HepG2 (cell line): ENCODE results near the gene MYO7B. TPM values are rescaled to one million over a fixed set of nuclear protein-coding genes. Genes with fewer than 3 reads are reported as not detected.

Source experiments
- ATAC-seq: fragments of 200-7000 bp; cut with Tn5 transposase; 3 replicates; pipeline ENCODE4 v1.9.1; 2020; ENCODE audit warnings: mild to moderate bottlenecking, moderate library complexity
- BruUV-seq: library from RNA; stranded (reverse); fragments of 400-500 nt; replicated peaks from 2 replicates; lab custom pipeline; 2021; lab: Mats Ljungman, UMichigan
- CTCF ChIA-PET: fragments of 300-600 bp; formaldehyde crosslinking; extraction: SDS; loops from one replicate; lab custom pipeline; 2021; ENCODE audit warnings: low total read pairs, inconsistent platforms, low intra/inter-chr PET ratio; lab: Yijun Ruan, JAX
- POLR2A ChIA-PET: fragments of 350-600 bp; sonication (Branson Sonifier 250); formaldehyde crosslinking; loops from one replicate; lab custom pipeline; 2020; ENCODE audit warnings: antibody characterized with exemption, inconsistent platforms; lab: Yijun Ruan, JAX
- DNase-seq: peaks from one replicate; pipeline ENCODE4 v3.0.0-alpha.2; 2015; ENCODE audit warnings: low spot score
- FAIRE-seq: peaks from 3 replicates; lab custom pipeline; 2011; peaks lifted over from hg19 to GRCh38; lab: Jason Lieb, UNC
- H2AFZ ChIP-seq: one replicate; pipeline ENCODE4 v1.6.1; 2011; ENCODE audit warnings: low read length, inconsistent platforms
- H3K27ac ChIP-seq: fragments of 300-600 bp; 3 replicates; pipeline ENCODE4 v1.8.0; 2011; ENCODE audit warnings: mixed run types, mild to moderate bottlenecking, mixed read lengths, low read length, inconsistent platforms; ENCODE audit not compliant: insufficient read depth; ENCODE audit errors: extremely low read length
- H3K27me3 ChIP-seq, 2 experiments: fragments of 200-600 bp in 1 of 2; 2 replicates in 1 of 2; 3 replicates in 1 of 2; pipeline versions ENCODE4 v1.6.0 to v1.8.0; 2011; ENCODE audit warnings: low read length in 2 of 2, mild to moderate bottlenecking in 2 of 2, moderate library complexity in 2 of 2, inconsistent platforms in 1 of 2; ENCODE audit not compliant: insufficient read depth in 2 of 2, control insufficient read depth in 1 of 2
- H3K36me3 ChIP-seq, 2 experiments: fragments of 200-600 bp in 1 of 2; replicated peaks in 1 of 2; 2 replicates in 1 of 2; 3 replicates in 1 of 2; pipeline versions ENCODE4 v1.5.1 to v1.8.0; 2011; ENCODE audit warnings: low read length in 2 of 2, inconsistent platforms in 1 of 2; ENCODE audit not compliant: insufficient read depth in 2 of 2, control insufficient read depth in 1 of 2
- H3K4me1 ChIP-seq: 2 replicates; pipeline ENCODE4 v1.5.1; 2012; ENCODE audit warnings: low read length, inconsistent platforms; ENCODE audit not compliant: insufficient read depth
- H3K4me2 ChIP-seq: 2 replicates; pipeline ENCODE4 v1.6.0; 2011; ENCODE audit warnings: low read depth, low read length, inconsistent platforms
- H3K4me3 ChIP-seq, 3 experiments: fragments of 200-600 bp in 1 of 3; sonication (generic), shearing (Covaris generic) in 1 of 3; replicated peaks in 1 of 3; 2 replicates each; pipeline ENCODE4 v1.5.1; 2011 to 2016; ENCODE audit warnings: low read length in 3 of 3, inconsistent platforms in 2 of 3, low read depth in 2 of 3, mild to moderate bottlenecking in 2 of 3, control low read depth in 1 of 3, mixed read lengths in 1 of 3; ENCODE audit not compliant: insufficient read depth in 1 of 3
- H3K79me2 ChIP-seq: one replicate; pipeline ENCODE4 v1.6.1; 2011; ENCODE audit warnings: low read length, inconsistent platforms; ENCODE audit not compliant: insufficient read depth
- H3K9ac ChIP-seq: 2 replicates; pipeline ENCODE4 v1.6.0; 2011; ENCODE audit warnings: mild to moderate bottlenecking, low read depth, low read length, inconsistent platforms; ENCODE audit not compliant: insufficient read depth
- H3K9me3 ChIP-seq: 2 replicates; pipeline ENCODE4 v1.5.1; 2012; ENCODE audit warnings: mild to moderate bottlenecking, low read length
- H4K20me1 ChIP-seq: 2 replicates; pipeline ENCODE4 v1.6.0; 2011; ENCODE audit warnings: inconsistent platforms, mild to moderate bottlenecking, low read length, moderate library complexity; ENCODE audit not compliant: insufficient read depth
- AHR ChIP-seq: IDR thresholded peaks from 2 replicates; pipeline ENCODE4 v1.6.1; 2018; ENCODE audit warnings: missing genetic modification reagents, missing compliant biosample characterization
- CEBPB ChIP-seq: IDR thresholded peaks from 2 replicates; pipeline ENCODE4 v1.6.1; 2011; ENCODE audit warnings: low read depth, low read length, improper control_type of control experiment, borderline replicate concordance
- CREB1 ChIP-seq, 2 experiments: fragments of 450-650 bp in 1 of 2; IDR thresholded peaks; 2 replicates each; pipeline ENCODE4 v1.6.1; 2016 to 2017; ENCODE audit warnings: control low read depth in 1 of 2, mild to moderate bottlenecking in 1 of 2, missing compliant biosample characterization in 1 of 2, missing genetic modification characterization in 1 of 2
- NFE2 ChIP-seq: sonication (generic); formaldehyde crosslinking; IDR thresholded peaks from 2 replicates; pipeline ENCODE4 v1.4.0; 2020; ENCODE audit warnings: missing genetic modification reagents
- POGZ ChIP-seq: sonication (generic); formaldehyde crosslinking; IDR thresholded peaks from 2 replicates; pipeline ENCODE4 v1.4.0; 2020; ENCODE audit warnings: mild to moderate bottlenecking, missing genetic modification reagents
- POLR2A ChIP-seq, 2 experiments: IDR thresholded peaks; 2 replicates each; pipeline ENCODE4 v1.6.1; 2011; ENCODE audit warnings: low read depth in 2 of 2, low read length in 2 of 2, mild to moderate bottlenecking in 1 of 2, moderate library complexity in 1 of 2; ENCODE audit not compliant: insufficient read depth in 1 of 2
- RARA ChIP-seq: IDR thresholded peaks from 2 replicates; pipeline ENCODE4 v1.6.1; 2016; ENCODE audit warnings: missing genetic modification reagents, missing compliant biosample characterization
- RORA ChIP-seq: sonication (generic); formaldehyde crosslinking; IDR thresholded peaks from 2 replicates; pipeline ENCODE4 v1.5.0; 2020; ENCODE audit warnings: mild to moderate bottlenecking, missing genetic modification reagents, moderate library complexity
- RXRB ChIP-seq: IDR thresholded peaks from 2 replicates; pipeline ENCODE4 v1.6.1; 2016; ENCODE audit warnings: borderline replicate concordance, missing genetic modification reagents, missing compliant biosample characterization
- ZKSCAN5 ChIP-seq: sonication (generic); formaldehyde crosslinking; IDR thresholded peaks from 2 replicates; pipeline ENCODE4 v1.5.1; 2020; ENCODE audit warnings: mild to moderate bottlenecking, missing genetic modification reagents
- ZNF124 ChIP-seq: sonication (generic); formaldehyde crosslinking; IDR thresholded peaks from 2 replicates; pipeline ENCODE4 v1.4.0; 2020; ENCODE audit warnings: missing genetic modification reagents
- ZNF383 ChIP-seq: sonication (generic); formaldehyde crosslinking; IDR thresholded peaks from 2 replicates; pipeline ENCODE4 v1.4.0; 2020; ENCODE audit warnings: missing genetic modification reagents, mild to moderate bottlenecking, borderline replicate concordance
- ZSCAN21 ChIP-seq: sonication (generic); formaldehyde crosslinking; IDR thresholded peaks from 2 replicates; pipeline ENCODE4 v1.8.0; 2022; ENCODE audit warnings: mild to moderate bottlenecking, missing genetic modification reagents, moderate library complexity, borderline replicate concordance
- WGBS: methylation state at CpG from one replicate; pipeline ENCODE4 v1.1.6; 2017; ENCODE audit warnings: low lambda C conversion rate; 5-methylcytosine and 5-hydroxymethylcytosine counted together
- in situ Hi-C: cut with HindIII; loops from 2 replicates; pipeline ENCODE4 v1.10.0; 2017; ENCODE audit warnings: low pct_unique_long_range_greater_than_20kb; ENCODE audit not compliant: extremely low pct_ligation_motif_present
- intact Hi-C: fragments of 100-400 bp; cut with micrococcal nuclease; formaldehyde crosslinking; loops from one replicate; pipeline ENCODE4 v1.10.0; 2022; ENCODE audit not compliant: unreplicated experiment
- polyA plus RNA-seq, 8 experiments: library from polyadenylated mRNA; depleted of rRNA in 3 of 8; stranded (reverse) in 7 of 8; unstranded in 1 of 8; fragments of >200 nt; fragmentation: Illumina TruSeq in 4 of 8; extraction: Trizol in 4 of 8; gene quantifications; 2 replicates each; pipeline versions ENCODE4 v1.2.1 to v1.2.3, GENCODE V29; 2011 to 2016; ENCODE audit warnings: low read depth in 4 of 8, missing spikeins in 1 of 8, mixed read lengths in 1 of 8; ENCODE audit not compliant: insufficient read depth in 1 of 8
- total RNA-seq, 5 experiments: library from RNA; depleted of rRNA; stranded (reverse); fragments of >200 nt; fragmentation: Illumina TruSeq; extraction: Trizol; gene quantifications; 2 replicates each; pipeline ENCODE4 v1.2.3, GENCODE V29; 2016; ENCODE audit warnings: low read depth in 1 of 5
- TF ChIP-seq, protein P1 (sequence below): sonication (generic); formaldehyde crosslinking; IDR thresholded peaks from 2 replicates; pipeline ENCODE4 v1.5.0; 2020; ENCODE audit warnings: mild to moderate bottlenecking, missing genetic modification reagents, moderate library complexity
- TF ChIP-seq, protein P2 (sequence below): IDR thresholded peaks from 2 replicates; pipeline ENCODE4 v1.6.1; 2016; ENCODE audit warnings: control low read depth

MYO7B gene
- total and polyA plus RNA-seq, 2 of the 13 experiments (the other 11 are each of a cell fraction or from before 2014, with no cell fraction given): not detected

DNA sequence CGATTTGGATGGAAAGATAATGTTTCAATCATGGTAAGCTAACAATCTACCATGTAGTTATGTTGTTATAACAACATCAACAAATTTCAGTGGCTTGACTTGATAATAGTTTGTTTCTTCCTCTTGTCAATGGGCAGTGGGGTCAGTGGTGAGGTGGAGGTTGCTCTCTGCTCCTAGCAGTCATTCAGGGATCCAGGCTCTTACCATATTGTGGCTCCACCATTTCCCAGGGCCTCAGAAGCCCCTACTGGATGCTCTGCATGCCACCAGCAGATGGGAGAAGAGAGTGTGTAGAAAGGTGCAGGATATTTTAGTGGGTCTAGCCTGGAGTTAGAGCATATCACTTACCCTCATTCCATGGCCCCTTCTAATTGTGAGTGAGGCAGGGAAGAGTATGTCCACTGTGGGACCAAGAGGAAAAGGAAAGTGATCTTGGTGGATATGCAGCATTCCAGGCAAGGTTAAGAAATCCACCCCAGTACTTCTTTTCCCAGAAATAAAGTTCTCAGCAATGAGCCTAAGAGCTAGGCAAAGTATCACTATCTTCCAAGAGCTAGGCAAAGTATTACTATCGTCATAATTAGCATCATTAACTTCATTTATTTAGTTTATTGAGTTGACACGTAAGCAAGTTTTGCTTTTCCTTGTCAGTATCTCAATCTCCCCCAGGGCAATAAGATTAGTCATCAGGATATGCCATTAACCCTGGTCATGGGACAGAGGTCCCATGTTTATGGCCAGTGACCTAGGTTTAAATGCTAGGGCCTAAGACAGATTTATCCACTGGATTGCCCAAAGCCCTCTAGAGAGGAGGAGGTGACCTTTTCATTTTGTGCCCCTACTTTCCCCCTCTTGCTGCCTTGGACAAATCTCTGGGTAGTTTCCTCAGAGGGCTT lies 5.0 kb upstream of the MYO7B start:
- DNase-seq (no peak), ATAC-seq (no peak), FAIRE-seq (no peak)
- Histone ChIP-seq H3K4me3 (no peak overlapping the region), H3K4me1 (peaks cover 33% of the 10 kb centered on the region), H2AFZ (no peak overlapping the region), H3K79me2 (peaks cover 7% of the 10 kb centered on the region), H3K4me2 (no peak overlapping the region), H3K27ac (no peak overlapping the region), H4K20me1 (no peaks in the 10 kb centered on the region), H3K36me3 (no peaks in the 10 kb centered on the region), H3K9me3 (peaks cover 5% of the 10 kb centered on the region), H3K9ac (no peak overlapping the region), H3K27me3 (peaks cover 10 to 27% of the 10 kb centered on the region in 2 experiments; a peak in 4 of 5 replicates)
- in situ Hi-C loops (no loop called here), intact Hi-C loops (loop anchor here (10.0 kb wide), 1 partner anchor 114 kb away; the partner anchor contains the start of gene GPR17)
- no peak for TF ChIP-seq ZSCAN21 (CRISPR knock-in tag)
- TF ChIP-seq NFE2 (CRISPR knock-in tag): no peak
- no peak for TF ChIP-seq ZNF124 (CRISPR knock-in tag)
- peak; percentile 99; the same call in 1 of the 2 replicates for TF ChIP-seq ZNF383
- TF ChIP-seq, protein P1, sequence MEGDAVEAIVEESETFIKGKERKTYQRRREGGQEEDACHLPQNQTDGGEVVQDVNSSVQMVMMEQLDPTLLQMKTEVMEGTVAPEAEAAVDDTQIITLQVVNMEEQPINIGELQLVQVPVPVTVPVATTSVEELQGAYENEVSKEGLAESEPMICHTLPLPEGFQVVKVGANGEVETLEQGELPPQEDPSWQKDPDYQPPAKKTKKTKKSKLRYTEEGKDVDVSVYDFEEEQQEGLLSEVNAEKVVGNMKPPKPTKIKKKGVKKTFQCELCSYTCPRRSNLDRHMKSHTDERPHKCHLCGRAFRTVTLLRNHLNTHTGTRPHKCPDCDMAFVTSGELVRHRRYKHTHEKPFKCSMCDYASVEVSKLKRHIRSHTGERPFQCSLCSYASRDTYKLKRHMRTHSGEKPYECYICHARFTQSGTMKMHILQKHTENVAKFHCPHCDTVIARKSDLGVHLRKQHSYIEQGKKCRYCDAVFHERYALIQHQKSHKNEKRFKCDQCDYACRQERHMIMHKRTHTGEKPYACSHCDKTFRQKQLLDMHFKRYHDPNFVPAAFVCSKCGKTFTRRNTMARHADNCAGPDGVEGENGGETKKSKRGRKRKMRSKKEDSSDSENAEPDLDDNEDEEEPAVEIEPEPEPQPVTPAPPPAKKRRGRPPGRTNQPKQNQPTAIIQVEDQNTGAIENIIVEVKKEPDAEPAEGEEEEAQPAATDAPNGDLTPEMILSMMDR (CRISPR knock-in tag): peak; percentile 20
- TF ChIP-seq RARA: no peak
- no peak for TF ChIP-seq POGZ (CRISPR knock-in tag)
- TF ChIP-seq CEBPB: no peak
- TF ChIP-seq, protein P2, sequence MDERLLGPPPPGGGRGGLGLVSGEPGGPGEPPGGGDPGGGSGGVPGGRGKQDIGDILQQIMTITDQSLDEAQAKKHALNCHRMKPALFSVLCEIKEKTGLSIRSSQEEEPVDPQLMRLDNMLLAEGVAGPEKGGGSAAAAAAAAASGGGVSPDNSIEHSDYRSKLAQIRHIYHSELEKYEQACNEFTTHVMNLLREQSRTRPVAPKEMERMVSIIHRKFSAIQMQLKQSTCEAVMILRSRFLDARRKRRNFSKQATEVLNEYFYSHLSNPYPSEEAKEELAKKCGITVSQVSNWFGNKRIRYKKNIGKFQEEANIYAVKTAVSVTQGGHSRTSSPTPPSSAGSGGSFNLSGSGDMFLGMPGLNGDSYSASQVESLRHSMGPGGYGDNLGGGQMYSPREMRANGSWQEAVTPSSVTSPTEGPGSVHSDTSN (CRISPR knock-in tag): peak; percentile 60; the same call in 1 of the 2 replicates
- no peak for TF ChIP-seq ZKSCAN5 (CRISPR knock-in tag)
- TF ChIP-seq CREB1 (IDR thresholded peaks at IDR 0.05): 0 out of 2 replicates have a peak, but pooled peaks have one; percentile 31
- no peak for TF ChIP-seq CREB1 (CRISPR knock-in tag; IDR thresholded peaks at IDR 0.05)
- TF ChIP-seq RORA (CRISPR knock-in tag): no peak
- TF ChIP-seq AHR: no peak
- TF ChIP-seq RXRB: no peak
- TF ChIP-seq POLR2A (IDR thresholded peaks at IDR 0.05; ENCODE audit: insufficient read depth in 1 of 2, low read depth in 2 of 2, low read length in 2 of 2): no peak
- POLR2A ChIA-PET: no interaction called here
- CTCF ChIA-PET: no interaction called here
- WGBS: 44% methylated on average over 3 of the region's 3 CpGs
- no TSS peak for BruUV-seq
